HAP-1 (cell line): ENCODE data around the gene METTL23.
"Not testable (repeated sequence)": the region's sequence is repeated elsewhere in the genome, so short reads cannot be mapped to it uniquely, and the experiment has no call there.

Source experiments
- DNase-seq, 2 experiments: peaks; one replicate each; pipeline ENCODE4 v3.0.0-alpha.2; 2016 to 2020; ENCODE audit warnings: low spot score in 2 of 2
- H3K27me3 ChIP-seq: fragments of 250-450 bp; sonication (Bioruptor Pico); 2 replicates; pipeline ENCODE4 v1.5.1; 2020; ENCODE audit warnings: low read depth, mild to moderate bottlenecking, moderate library complexity
- H3K36me3 ChIP-seq: fragments of 250-450 bp; sonication (Bioruptor Pico); replicated peaks from 2 replicates; pipeline ENCODE4 v1.5.1; 2020; ENCODE audit warnings: mild to moderate bottlenecking
- H3K4me1 ChIP-seq: fragments of 250-450 bp; sonication (Bioruptor Pico); 2 replicates; pipeline ENCODE4 v1.5.1; 2020; ENCODE audit warnings: mild to moderate bottlenecking
- H3K4me3 ChIP-seq: fragments of 250-450 bp; sonication (Bioruptor Pico); 2 replicates; pipeline ENCODE4 v1.5.1; 2020; ENCODE audit warnings: mild to moderate bottlenecking, moderate library complexity
- H3K9me3 ChIP-seq: fragments of 250-450 bp; sonication (Bioruptor Pico); 2 replicates; pipeline ENCODE4 v1.5.1; 2020; ENCODE audit warnings: mild to moderate bottlenecking, moderate library complexity
- in situ Hi-C: fragments of 300-500 bp; cut with MboI; formaldehyde crosslinking; loops from 3 replicates; pipeline ENCODE4 v1.14.3; 2020; ENCODE audit warnings: low sequenced_read_pairs, inconsistent platforms, mixed read lengths

The METTL23 gene

DNA sequence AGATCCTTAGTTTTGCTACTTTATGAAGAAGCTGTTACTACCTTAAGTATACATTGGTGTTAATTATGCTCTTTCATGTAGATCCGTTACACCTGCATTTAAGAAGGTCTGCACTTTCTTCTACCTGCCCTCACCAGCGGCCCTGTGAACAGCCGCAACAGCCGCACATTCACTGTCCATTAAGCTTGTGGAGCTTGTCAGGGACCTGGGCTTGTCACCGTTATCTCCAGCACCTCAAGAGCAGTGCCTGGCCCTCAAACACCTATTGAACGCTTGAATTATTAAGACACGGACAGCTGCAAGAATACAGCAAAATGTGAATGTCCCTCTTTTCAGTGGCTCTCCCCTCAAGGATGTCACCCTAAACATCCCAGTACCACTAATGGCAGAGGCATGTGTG is 12.9 kb upstream of the METTL23 start:
- no peaks in the 10 kb centered on the region for H3K9me3 ChIP-seq
- H3K27me3 ChIP-seq = no peaks in the 10 kb centered on the region
- in situ Hi-C loops = no loop called here
- H3K36me3 ChIP-seq = peaks cover 49% of the 10 kb centered on the region
- H3K4me3 ChIP-seq = no peak overlapping the region
- H3K4me1 ChIP-seq = peaks cover 21% of the 10 kb centered on the region
- DNase-seq = no peak

DNA sequence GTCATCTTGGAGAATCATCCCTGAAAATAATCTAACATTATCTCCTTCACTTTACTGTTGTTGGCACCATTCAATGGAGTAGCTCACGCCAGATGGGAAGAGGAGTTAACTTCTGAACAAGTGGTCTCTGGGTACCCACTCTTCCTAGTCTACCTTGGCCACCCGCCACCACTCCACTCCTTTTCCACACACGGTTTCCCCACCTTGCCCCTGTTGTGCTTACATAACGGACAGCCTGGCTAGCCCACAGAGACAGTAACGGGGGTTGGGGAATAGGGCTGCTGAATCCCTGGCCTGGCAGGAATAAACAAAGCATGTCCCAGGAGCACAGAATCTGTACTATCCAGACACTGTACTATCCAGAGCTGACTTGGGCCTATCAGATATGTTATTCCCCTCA is 12.3 kb upstream of the METTL23 start:
- Histone ChIP-seq H3K27me3 (no peaks in the 10 kb centered on the region), H3K4me1 (peaks cover 15% of the 10 kb centered on the region), H3K4me3 (no peak overlapping the region), H3K9me3 (no peaks in the 10 kb centered on the region), H3K36me3 (peaks cover 55% of the 10 kb centered on the region)
- no peak for DNase-seq
- in situ Hi-C loops = no loop called here

DNA sequence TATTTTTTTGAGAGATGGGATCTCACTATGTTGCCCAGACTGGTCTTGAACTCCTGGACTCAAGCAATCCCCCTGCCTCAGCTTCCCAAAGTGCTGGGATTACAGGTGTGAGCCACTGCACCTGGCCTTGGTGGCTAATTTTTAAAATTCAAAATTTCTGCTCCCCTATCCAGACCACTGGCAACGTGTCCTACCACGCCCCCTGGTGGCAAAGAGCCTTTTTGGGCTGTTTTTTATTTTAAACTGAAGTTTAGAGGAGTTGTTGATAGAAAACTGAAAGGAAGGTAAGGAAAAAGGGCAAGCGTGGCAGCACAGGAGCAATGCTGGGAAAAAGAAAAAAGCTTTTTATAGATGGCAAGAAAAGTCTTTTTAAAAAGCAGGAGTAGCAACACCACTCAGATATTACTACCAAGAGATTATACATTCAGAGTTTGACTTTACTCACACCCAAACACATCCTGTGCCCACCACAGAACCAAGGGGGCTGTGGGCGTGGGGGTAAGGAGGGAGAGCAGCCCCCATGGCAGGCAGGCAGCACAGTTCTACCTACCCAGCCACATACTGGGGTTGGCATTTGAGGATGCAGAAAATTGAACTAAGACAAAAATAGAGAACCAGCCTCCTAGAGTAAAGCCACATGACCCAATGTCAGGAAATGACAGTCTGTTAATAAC is 11.7 kb upstream of the METTL23 start:
- Histone ChIP-seq H3K9me3 (no peaks in the 10 kb centered on the region), H3K36me3 (peaks cover 61% of the 10 kb centered on the region), H3K4me3 (no peak overlapping the region), H3K4me1 (peaks cover 10% of the 10 kb centered on the region), H3K27me3 (no peaks in the 10 kb centered on the region)
- peak in 1 of 2 experiments; percentile 87 for DNase-seq
- in situ Hi-C loops = no loop called here

DNA sequence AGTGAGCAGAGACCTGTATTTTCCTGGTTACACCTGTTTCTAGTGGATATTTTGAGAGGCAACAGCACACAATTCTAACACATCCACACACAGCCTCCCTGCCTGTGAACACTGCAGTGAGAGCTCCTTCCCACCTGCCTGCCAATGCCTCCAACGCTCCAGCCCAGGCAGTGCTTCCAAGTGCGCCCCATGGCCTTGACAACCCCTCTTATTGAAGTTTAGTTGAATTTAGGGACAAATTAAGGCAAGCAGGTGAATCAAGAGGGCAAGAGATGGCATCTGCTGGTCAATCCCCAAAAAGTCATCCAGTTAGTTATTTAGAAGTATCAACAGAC is 11.2 kb upstream of the METTL23 start:
- in situ Hi-C loops = no loop called here
- H3K9me3 ChIP-seq = no peaks in the 10 kb centered on the region
- DNase-seq = no peak
- H3K4me1 ChIP-seq = peaks cover 10% of the 10 kb centered on the region
- H3K27me3 ChIP-seq = no peaks in the 10 kb centered on the region
- H3K36me3 ChIP-seq = peaks cover 66% of the 10 kb centered on the region
- H3K4me3 ChIP-seq = no peak overlapping the region

DNA sequence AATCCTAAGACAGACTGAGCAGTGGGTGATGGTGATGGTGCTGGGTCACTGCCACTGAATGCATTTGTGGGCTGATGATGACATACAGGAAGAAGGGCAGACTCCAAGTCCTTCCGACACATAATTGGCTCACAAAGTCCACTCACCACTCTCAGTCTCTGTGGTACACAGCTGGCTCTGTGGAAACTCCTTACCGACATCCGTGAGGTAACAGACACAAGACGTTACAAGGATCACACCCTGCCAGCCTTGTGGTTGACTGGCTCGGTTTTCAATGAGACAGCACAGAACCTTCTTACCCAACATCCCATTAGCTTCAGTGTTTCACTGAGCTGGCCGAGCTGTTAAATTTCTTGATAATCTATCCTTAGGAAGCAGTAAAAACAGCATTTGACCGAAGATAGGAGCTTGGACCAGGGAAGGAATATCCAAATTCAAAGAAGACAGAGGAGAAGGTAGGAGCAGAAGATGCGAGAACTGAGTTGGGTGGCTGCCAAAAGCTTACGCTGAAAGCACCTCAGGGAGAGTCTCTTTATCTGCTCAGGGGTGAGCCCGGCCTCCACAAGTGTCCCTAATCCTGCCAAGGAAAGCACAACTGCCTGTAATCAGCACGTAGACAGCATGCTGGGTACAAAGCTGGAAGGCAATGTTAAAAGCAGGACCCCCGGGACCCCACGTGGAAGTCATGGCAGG is 10.3 kb upstream of the METTL23 start:
- Histone ChIP-seq H3K9me3 (no peaks in the 10 kb centered on the region), H3K27me3 (no peaks in the 10 kb centered on the region), H3K4me1 (peaks cover 6% of the 10 kb centered on the region), H3K36me3 (peaks cover 74% of the 10 kb centered on the region), H3K4me3 (no peak overlapping the region)
- in situ Hi-C loops = no loop called here
- DNase-seq = no peak

DNA sequence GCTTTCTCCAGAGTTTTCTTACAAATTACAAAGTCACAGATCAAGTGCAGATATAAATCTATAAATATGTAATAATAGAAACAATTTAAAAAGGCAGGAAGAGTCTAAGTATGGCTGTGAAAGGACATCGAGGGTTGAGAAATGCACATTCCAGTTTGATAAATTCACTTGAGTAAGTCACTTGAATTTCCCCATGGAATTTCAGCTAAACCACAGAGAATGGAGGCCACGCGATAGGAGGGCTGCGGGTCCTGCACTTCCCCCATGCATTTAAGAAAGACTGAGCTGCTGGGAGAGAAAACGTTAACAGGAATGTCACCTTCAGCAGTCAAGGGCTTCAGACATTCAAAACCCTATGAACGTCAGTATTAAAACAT is 9.8 kb upstream of the METTL23 start:
- DNase-seq = no peak
- H3K27me3 ChIP-seq = no peaks in the 10 kb centered on the region
- in situ Hi-C loops = no loop called here
- no peaks in the 10 kb centered on the region for H3K9me3 ChIP-seq
- no peak overlapping the region for H3K4me3 ChIP-seq
- H3K36me3 ChIP-seq = peaks cover 80% of the 10 kb centered on the region
- H3K4me1 ChIP-seq = peaks cover under 1% of the 10 kb centered on the region

DNA sequence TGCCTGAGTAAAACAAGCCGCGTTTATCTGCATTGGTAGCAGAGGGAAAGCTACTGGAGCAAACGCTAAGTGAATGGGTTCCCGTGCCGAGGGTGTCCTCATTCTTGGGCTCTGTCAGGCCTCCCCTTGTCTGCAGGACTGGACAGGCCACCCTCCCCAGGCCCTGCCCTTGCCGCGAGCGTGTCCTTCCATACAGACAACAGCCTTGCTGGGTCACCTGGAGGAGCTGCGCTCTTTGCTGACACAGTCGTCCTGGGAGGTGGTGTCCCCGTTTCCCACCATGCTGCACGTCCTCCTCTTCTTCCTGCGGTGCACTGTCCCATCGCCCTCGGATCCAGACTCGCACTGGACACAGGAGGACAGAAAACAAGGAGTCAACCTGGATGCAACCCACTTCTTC is 8.1 kb upstream of the METTL23 start:
- H3K36me3 ChIP-seq = peaks cover 88% of the 10 kb centered on the region

DNA sequence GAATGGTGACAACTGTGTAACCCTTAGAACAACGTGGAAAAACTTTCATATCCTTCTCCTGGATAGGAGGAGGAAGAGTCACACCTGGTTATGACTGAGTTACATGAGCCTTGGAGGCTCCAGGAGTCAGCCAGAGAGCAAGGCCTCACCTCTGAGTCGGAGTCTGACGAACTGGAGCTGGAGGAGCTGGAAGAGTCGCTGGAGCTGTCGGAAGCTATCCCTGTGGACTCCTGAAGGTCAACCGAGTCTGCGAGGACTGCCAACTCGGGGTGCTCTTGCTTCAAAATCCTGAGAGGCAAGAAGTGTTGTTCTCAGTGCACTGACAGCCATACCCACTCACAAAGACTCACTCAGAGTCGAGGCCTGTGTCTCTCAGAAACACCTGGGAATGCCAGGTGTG is 6.4 kb upstream of the METTL23 start:
- Histone ChIP-seq H3K27me3 (no peaks in the 10 kb centered on the region), H3K9me3 (no peaks in the 10 kb centered on the region), H3K4me3 (no peak overlapping the region), H3K4me1 (no peaks in the 10 kb centered on the region), H3K36me3 (peaks cover 90% of the 10 kb centered on the region)
- no peak for DNase-seq
- in situ Hi-C loops = no loop called here

More for the DNA sequence above, 8.1 kb upstream of the METTL23 start:
- in situ Hi-C loops = no loop called here
- H3K9me3 ChIP-seq = no peaks in the 10 kb centered on the region
- DNase-seq = no peak
- H3K4me3 ChIP-seq = no peak overlapping the region
- no peaks in the 10 kb centered on the region for H3K4me1 ChIP-seq
- H3K27me3 ChIP-seq = no peaks in the 10 kb centered on the region

DNA sequence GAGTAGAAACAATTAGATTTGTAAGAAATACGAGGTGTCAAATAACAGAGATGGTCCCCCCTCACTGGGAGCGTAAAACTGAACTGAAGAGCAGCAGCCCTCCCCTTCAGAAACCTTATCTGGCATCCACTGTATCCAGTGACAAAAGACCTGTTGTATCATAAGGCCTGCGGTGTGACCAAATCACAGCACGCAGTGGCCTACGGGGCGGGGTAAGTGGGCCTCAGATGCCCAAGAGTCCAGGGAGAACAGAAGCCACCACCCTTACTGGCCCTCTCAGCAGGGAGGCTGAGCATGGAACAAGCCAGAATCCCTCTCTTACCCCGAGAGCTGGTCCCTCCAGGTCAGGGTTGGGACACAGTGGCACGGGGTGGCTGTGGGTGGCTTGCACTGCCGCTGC is 5.7 kb upstream of the METTL23 start:
- in situ Hi-C loops = no loop called here
- Histone ChIP-seq H3K27me3 (no peaks in the 10 kb centered on the region), H3K9me3 (no peaks in the 10 kb centered on the region), H3K36me3 (peaks cover 83% of the 10 kb centered on the region), H3K4me1 (no peaks in the 10 kb centered on the region), H3K4me3 (no peak overlapping the region)
- no peak for DNase-seq

DNA sequence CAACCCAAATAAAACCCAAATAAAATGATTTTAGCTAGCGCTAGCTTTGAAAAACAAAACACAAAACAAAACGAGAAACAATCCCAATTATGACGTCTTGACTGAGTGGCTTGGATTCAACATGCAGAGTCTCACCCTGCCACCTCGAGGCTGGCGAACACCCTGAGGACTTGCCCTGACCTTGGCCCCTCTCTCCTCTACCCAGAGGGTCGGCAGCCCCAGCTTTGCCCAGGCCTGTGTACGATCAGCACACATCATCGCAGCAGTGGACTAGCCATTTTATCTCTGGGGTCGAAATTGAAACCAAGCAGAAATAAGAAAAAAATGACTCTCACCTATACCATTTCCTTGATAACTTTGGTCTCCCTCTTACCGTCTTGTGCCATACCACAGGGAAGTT is 5.2 kb upstream of the METTL23 start:
- no peaks in the 10 kb centered on the region for H3K9me3 ChIP-seq
- peaks cover 78% of the 10 kb centered on the region for H3K36me3 ChIP-seq
- in situ Hi-C loops = no loop called here
- H3K27me3 ChIP-seq = no peaks in the 10 kb centered on the region
- no peak overlapping the region for H3K4me3 ChIP-seq
- no peaks in the 10 kb centered on the region for H3K4me1 ChIP-seq
- no peak for DNase-seq

DNA sequence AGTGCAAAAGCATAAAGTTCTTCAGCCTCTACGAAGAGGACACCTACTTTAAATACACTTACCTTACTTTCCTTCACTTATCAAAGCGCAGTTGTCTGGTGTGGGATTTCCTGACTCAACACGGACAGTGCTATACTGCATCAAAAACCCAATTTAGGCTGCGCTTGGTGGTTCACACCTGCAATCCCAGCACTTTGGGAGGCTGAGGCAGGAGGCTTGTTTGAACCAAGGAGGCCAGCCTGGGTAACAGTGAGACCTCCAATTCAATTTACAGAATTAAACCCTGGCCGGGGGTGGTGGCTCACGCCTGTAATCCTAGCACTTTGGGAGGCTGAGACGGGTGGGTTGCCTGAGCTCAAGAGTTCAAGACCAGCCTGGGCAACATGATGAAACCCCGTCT is 4.4 kb upstream of the METTL23 start:
- no peak for DNase-seq
- no peaks in the 10 kb centered on the region for H3K9me3 ChIP-seq
- no peak overlapping the region for H3K4me3 ChIP-seq
- in situ Hi-C loops = no loop called here
- H3K36me3 ChIP-seq = peaks cover 75% of the 10 kb centered on the region
- H3K27me3 ChIP-seq = no peaks in the 10 kb centered on the region
- H3K4me1 ChIP-seq = no peaks in the 10 kb centered on the region

DNA sequence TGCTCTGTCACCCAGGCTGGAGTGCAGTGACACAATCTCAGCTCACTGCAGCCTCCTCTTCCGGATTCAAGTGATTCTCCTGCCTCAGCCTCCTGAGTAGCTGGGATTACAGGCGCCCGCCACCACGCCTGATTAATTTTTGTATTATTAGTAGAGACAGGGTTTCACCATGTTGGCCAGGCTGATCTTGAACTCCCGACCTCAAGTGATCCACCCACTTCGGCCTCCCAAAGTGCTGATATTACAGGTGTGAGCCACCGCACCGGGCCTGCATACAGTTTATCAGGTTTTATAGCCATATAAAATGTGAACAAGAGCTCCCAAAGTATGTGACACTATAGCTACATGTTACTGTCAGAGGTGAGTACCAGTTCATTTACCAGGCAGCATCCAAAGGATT is 3.7 kb upstream of the METTL23 start:
- in situ Hi-C loops = not testable (repeated sequence)

DNA sequence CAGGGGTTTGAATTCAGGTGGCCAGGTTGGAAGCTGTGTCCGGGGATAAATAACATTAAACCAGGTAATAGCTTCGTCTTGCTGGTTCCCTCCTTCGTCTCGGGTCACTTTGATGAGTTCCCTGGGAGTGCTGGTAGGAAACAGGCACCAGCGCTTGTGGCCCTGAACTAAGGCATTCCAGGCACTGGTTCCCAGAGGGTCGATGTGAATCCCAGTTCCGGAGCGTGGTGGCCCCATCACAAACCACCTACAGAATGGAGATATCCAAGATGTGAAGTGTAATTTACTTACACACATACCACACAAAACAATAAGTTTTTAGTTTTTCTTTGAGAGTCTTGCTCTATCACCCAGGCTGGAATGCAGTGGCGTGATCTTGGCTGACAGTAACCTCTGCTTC is 2.8 kb upstream of the METTL23 start:
- no peaks in the 10 kb centered on the region for H3K4me1 ChIP-seq

More for the DNA sequence above, 3.7 kb upstream of the METTL23 start:
- not testable (repeated sequence) for H3K4me3 ChIP-seq, H3K9me3 ChIP-seq, DNase-seq, H3K4me1 ChIP-seq, H3K27me3 ChIP-seq
- peaks cover 69% of the 10 kb centered on the region for H3K36me3 ChIP-seq

DNA sequence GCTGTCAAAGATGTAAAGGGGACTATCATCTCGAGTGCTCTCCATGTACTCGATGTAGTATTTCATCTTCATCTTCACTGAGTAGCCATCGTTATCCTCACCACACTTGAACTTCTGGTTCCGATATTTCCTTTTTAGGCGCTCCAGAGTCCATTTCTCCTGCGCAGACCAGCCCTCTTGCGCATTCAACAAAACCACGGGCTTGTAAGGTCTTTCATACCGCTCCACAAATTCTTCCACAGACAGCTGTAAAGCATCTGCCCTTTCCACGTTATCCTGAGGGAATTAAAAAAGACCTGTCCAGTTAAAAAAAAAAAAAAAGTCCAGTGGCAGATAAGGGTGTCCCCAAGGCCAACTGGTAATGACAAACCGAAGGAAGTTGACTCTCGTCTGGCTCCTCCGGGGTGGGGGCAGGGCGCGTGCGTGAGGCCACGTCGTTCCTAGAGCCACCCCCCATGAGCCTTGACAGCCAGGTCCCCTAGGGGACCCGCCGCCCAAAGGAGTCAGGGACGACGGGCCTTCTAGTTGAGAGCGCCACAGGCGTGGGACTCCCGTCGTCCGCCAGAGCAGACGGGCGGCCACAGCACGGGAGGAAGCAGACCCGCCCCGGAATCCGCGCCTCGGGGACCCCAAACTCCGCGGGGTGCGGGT is 934 bp upstream of the METTL23 start:
- no peaks in the 10 kb centered on the region for H3K9me3 ChIP-seq
- H3K4me3 ChIP-seq = peak overlapping the region; percentile 99
- peaks cover 57% of the 10 kb centered on the region for H3K36me3 ChIP-seq
- in situ Hi-C loops = no loop called here
- H3K27me3 ChIP-seq = no peaks in the 10 kb centered on the region
- peaks cover 8% of the 10 kb centered on the region; the same call in 1 of the 2 replicates for H3K4me1 ChIP-seq
- DNase-seq = peak in 1 of 2 experiments; percentile 73

More for the DNA sequence above, 2.8 kb upstream of the METTL23 start:
- H3K4me3 ChIP-seq = no peak overlapping the region
- H3K9me3 ChIP-seq = no peaks in the 10 kb centered on the region
- in situ Hi-C loops = no loop called here
- H3K27me3 ChIP-seq = no peaks in the 10 kb centered on the region
- H3K36me3 ChIP-seq = peaks cover 61% of the 10 kb centered on the region
- DNase-seq = no peak
